ENCODE data around the gene USHBP1.

DNA sequence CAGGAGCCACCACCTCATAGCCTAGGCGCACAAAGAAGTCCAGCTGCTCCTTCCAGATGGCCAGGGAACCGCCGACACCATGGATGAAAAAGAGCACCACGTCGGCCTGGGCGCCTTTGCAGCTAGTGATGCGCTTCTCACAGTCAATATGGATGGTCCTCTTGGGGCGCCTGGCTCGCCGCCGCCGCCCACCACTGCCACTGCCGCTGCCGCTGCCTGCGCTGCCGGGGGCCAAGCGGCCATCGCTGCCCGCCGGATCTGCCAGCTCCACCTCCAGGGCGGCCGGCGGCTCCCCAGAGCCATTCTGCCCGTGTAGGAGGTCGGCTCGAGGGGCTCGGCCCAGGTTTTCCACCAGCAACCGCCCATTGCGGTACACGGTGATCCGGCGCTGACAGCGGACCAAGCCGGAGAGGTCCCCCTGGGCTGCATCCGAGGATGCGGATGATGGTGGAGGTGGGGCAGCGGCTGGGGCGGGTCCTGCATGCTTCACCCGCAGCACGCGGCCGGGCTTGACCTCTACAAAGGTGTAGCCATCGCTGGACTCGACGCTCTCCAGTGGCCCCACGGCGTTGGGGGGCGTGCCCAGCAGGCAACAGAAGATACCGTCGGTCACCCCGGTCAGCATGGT lies 36.6 kb upstream of the USHBP1 start:
- no peak for TF ChIP-seq EZH2 (IDR thresholded peaks at IDR 0.05)
- TF ChIP-seq POLR2A (IDR thresholded peaks at IDR 0.05; ENCODE audit: borderline replicate concordance, extremely low read depth, insufficient read depth, insufficient read length): no peak
- TF ChIP-seq, protein P1, sequence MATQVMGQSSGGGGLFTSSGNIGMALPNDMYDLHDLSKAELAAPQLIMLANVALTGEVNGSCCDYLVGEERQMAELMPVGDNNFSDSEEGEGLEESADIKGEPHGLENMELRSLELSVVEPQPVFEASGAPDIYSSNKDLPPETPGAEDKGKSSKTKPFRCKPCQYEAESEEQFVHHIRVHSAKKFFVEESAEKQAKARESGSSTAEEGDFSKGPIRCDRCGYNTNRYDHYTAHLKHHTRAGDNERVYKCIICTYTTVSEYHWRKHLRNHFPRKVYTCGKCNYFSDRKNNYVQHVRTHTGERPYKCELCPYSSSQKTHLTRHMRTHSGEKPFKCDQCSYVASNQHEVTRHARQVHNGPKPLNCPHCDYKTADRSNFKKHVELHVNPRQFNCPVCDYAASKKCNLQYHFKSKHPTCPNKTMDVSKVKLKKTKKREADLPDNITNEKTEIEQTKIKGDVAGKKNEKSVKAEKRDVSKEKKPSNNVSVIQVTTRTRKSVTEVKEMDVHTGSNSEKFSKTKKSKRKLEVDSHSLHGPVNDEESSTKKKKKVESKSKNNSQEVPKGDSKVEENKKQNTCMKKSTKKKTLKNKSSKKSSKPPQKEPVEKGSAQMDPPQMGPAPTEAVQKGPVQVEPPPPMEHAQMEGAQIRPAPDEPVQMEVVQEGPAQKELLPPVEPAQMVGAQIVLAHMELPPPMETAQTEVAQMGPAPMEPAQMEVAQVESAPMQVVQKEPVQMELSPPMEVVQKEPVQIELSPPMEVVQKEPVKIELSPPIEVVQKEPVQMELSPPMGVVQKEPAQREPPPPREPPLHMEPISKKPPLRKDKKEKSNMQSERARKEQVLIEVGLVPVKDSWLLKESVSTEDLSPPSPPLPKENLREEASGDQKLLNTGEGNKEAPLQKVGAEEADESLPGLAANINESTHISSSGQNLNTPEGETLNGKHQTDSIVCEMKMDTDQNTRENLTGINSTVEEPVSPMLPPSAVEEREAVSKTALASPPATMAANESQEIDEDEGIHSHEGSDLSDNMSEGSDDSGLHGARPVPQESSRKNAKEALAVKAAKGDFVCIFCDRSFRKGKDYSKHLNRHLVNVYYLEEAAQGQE (IDR thresholded peaks at IDR 0.05; ENCODE audit: low read depth): no peak
- TF ChIP-seq, protein P2, sequence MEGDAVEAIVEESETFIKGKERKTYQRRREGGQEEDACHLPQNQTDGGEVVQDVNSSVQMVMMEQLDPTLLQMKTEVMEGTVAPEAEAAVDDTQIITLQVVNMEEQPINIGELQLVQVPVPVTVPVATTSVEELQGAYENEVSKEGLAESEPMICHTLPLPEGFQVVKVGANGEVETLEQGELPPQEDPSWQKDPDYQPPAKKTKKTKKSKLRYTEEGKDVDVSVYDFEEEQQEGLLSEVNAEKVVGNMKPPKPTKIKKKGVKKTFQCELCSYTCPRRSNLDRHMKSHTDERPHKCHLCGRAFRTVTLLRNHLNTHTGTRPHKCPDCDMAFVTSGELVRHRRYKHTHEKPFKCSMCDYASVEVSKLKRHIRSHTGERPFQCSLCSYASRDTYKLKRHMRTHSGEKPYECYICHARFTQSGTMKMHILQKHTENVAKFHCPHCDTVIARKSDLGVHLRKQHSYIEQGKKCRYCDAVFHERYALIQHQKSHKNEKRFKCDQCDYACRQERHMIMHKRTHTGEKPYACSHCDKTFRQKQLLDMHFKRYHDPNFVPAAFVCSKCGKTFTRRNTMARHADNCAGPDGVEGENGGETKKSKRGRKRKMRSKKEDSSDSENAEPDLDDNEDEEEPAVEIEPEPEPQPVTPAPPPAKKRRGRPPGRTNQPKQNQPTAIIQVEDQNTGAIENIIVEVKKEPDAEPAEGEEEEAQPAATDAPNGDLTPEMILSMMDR (IDR thresholded peaks at IDR 0.05 in 2 of 3, conservative IDR thresholded peaks at IDR 0.05 in 1 of 3; ENCODE audit: borderline replicate concordance in 1 of 3, insufficient read depth in 1 of 3, low read depth in 2 of 3, low read length in 2 of 3): no peak
- TF ChIP-seq JUND (IDR thresholded peaks at IDR 0.05): no peak
- no peak for TF ChIP-seq FOSL1 (IDR thresholded peaks at IDR 0.05; ENCODE audit: low read depth)

Measured in HCT116 (cell line).